K562 (cell line): ENCODE data around the gene OSBPL7.

Experiments
- BCL6 ChIP-seq: fragments of 250-450 bp; sonication (Bioruptor Pico); IDR thresholded peaks from 2 replicates; pipeline ENCODE4 v1.4.0; 2020
- DNMT1 ChIP-seq: fragments of 450-650 bp; IDR thresholded peaks from 2 replicates; pipeline ENCODE4 v1.6.1; 2016; ENCODE audit warnings: antibody characterized with exemption, mild to moderate bottlenecking
- EP300 ChIP-seq: IDR thresholded peaks from 2 replicates; pipeline ENCODE4 v1.6.1; 2012; ENCODE audit warnings: low read length, improper control_type of control experiment
- MAX ChIP-seq: sonication (generic); formaldehyde crosslinking; IDR thresholded peaks from 2 replicates; pipeline ENCODE4 v1.9.0; 2022; ENCODE audit warnings: mild to moderate bottlenecking, missing genetic modification reagents
- POLR2AphosphoS5 ChIP-seq: IDR thresholded peaks from 2 replicates; pipeline ENCODE4 v1.6.1; 2011; ENCODE audit warnings: mild to moderate bottlenecking, low read depth, low read length, moderate library complexity; ENCODE audit not compliant: control insufficient read depth, insufficient read depth
- ZNF707 ChIP-seq: fragments of 250-450 bp; sonication (Bioruptor Pico); conservative IDR thresholded peaks from 2 replicates; pipeline ENCODE4 v1.8.0; 2022; ENCODE audit warnings: inconsistent platforms, mild to moderate bottlenecking, moderate library complexity

GRCh38 chr17:47844227-47844626 lies 22.6 kb upstream of the OSBPL7 start:
- TF ChIP-seq BCL6 (CRISPR knock-in tag) = no peak
- TF ChIP-seq DNMT1 = no peak
- no peak for TF ChIP-seq MAX (CRISPR knock-in tag)
- peak; percentile 61; the same call in 1 of the 2 replicates for TF ChIP-seq EP300
- TF ChIP-seq POLR2AphosphoS5 = no peak
- TF ChIP-seq ZNF707 (CRISPR knock-in tag) = no peak
